CD4-positive, alpha-beta T cell (primary cell): ENCODE results near the gene TFEB. TPM values are rescaled to one million over a fixed set of nuclear protein-coding genes. Genes with fewer than 3 reads are reported as not detected.

Source experiments
- ATAC-seq: fragments of 200-7000 bp; cut with Tn5 transposase; one replicate; pipeline ENCODE4 v1.10.0; 2022; ENCODE audit warnings: mild to moderate bottlenecking; ENCODE audit not compliant: poor library complexity
- CTCF ChIA-PET: fragments of 350-600 bp; sonication (Branson Sonifier 250); formaldehyde crosslinking; loops from one replicate; lab custom pipeline; 2021; ENCODE audit warnings: antibody characterized with exemption, inconsistent platforms; lab: Charles Lee
- POLR2A ChIA-PET: fragments of 350-600 bp; sonication (Branson Sonifier 250); formaldehyde crosslinking; loops from one replicate; lab custom pipeline; 2021; ENCODE audit warnings: antibody characterized with exemption, inconsistent platforms; lab: Charles Lee
- DNase-seq, 14 experiments: peaks; one replicate each; pipeline ENCODE4 v3.0.0-alpha.2; 2013 to 2020; ENCODE audit warnings: mixed read lengths in 2 of 14
- H3K27ac ChIP-seq, 2 donors: one replicate each; pipeline versions ENCODE4 v1.5.1 to v1.7.0; 2013; ENCODE audit warnings: low read length in 2 of 2, low read depth in 1 of 2, mild to moderate bottlenecking in 1 of 2
- H3K27me3 ChIP-seq, 2 experiments: 1 replicate in 1 of 2; 2 replicates in 1 of 2; pipeline versions ENCODE4 v1.6.1 to v1.7.0; 2013; ENCODE audit warnings: low read length in 2 of 2, control low read depth in 1 of 2, mild to moderate bottlenecking in 1 of 2, moderate library complexity in 1 of 2; ENCODE audit not compliant: insufficient read depth in 2 of 2, control insufficient read depth in 1 of 2
- H3K36me3 ChIP-seq: one replicate; pipeline ENCODE4 v1.6.1; 2013; ENCODE audit warnings: low read length, control low read depth; ENCODE audit not compliant: insufficient read depth
- H3K4me1 ChIP-seq: one replicate; pipeline ENCODE4 v1.6.1; 2013; ENCODE audit warnings: low read length, control low read depth; ENCODE audit not compliant: insufficient read depth
- H3K4me3 ChIP-seq: one replicate; pipeline ENCODE4 v1.5.1; 2013; ENCODE audit warnings: mild to moderate bottlenecking, low read length, moderate library complexity
- H3K9me3 ChIP-seq, 2 experiments: 1 replicate in 1 of 2; 2 replicates in 1 of 2; pipeline versions ENCODE4 v1.6.1 to v1.7.0; 2013; ENCODE audit warnings: low read length in 2 of 2, mild to moderate bottlenecking in 2 of 2, control low read depth in 1 of 2, moderate library complexity in 1 of 2; ENCODE audit not compliant: control insufficient read depth in 1 of 2, insufficient read depth in 1 of 2
- H3K27ac Mint-ChIP-seq: one replicate; pipeline ENCODE4 v1.8.0; 2020; ENCODE audit warnings: mixed read lengths
- H3K27me3 Mint-ChIP-seq: one replicate; pipeline ENCODE4 v1.8.0; 2021; ENCODE audit warnings: mixed read lengths
- H3K36me3 Mint-ChIP-seq: one replicate; pipeline ENCODE4 v1.8.0; 2021; ENCODE audit warnings: low read depth, mixed read lengths
- H3K4me1 Mint-ChIP-seq: one replicate; pipeline ENCODE4 v1.8.0; 2021; ENCODE audit warnings: low read depth, mixed read lengths
- H3K4me3 Mint-ChIP-seq: one replicate; pipeline ENCODE4 v1.8.0; 2020; ENCODE audit warnings: mild to moderate bottlenecking, mixed read lengths
- H3K9me3 Mint-ChIP-seq: one replicate; pipeline ENCODE4 v1.8.0; 2020; ENCODE audit warnings: mixed read lengths
- intact Hi-C, 2 experiments: fragments of 100-400 bp; cut with DNase I in 1 of 2; cut with micrococcal nuclease in 1 of 2; formaldehyde crosslinking; loops; one replicate each; pipeline versions ENCODE4 v1.15.1 to v1.9.0; 2023 to 2025; cut with DNase I, micrococcal nuclease
- total RNA-seq, 174 experiments: library from RNA in 2 of 174; stranded (reverse) in 2 of 174; gene quantifications; one replicate each; pipeline ENCODE4 v1.2.3 and lab custom pipeline; 2021 to 2026
- TF ChIP-seq, protein P1 (sequence below): fragments of 200-600 bp; IDR thresholded peaks from one replicate; pipeline ENCODE4 v1.8.0; 2022; ENCODE audit warnings: antibody characterized with exemption, mild to moderate bottlenecking

The TFEB gene
- total RNA-seq, 2 experiments from 2014 or later = 23.8 to 24.1 TPM

- intact Hi-C loops = no loop called here
- no peak overlapping the region for H3K27ac Mint-ChIP-seq
- DNase-seq = no peak
- H3K4me1 Mint-ChIP-seq = peaks cover 9% of the 10 kb centered on the region
- no peaks in the 10 kb centered on the region for H3K36me3 ChIP-seq
- H3K36me3 Mint-ChIP-seq = no peaks in the 10 kb centered on the region
- H3K27me3 Mint-ChIP-seq = peaks cover 18% of the 10 kb centered on the region
- no peaks in the 10 kb centered on the region for H3K27me3 ChIP-seq
- CTCF ChIA-PET = no interaction called here
- H3K9me3 ChIP-seq = no peaks in the 10 kb centered on the region
- H3K9me3 Mint-ChIP-seq = no peaks in the 10 kb centered on the region
- ATAC-seq = no peak
- H3K4me1 ChIP-seq = peaks cover 16% of the 10 kb centered on the region
- TF ChIP-seq, protein P1, sequence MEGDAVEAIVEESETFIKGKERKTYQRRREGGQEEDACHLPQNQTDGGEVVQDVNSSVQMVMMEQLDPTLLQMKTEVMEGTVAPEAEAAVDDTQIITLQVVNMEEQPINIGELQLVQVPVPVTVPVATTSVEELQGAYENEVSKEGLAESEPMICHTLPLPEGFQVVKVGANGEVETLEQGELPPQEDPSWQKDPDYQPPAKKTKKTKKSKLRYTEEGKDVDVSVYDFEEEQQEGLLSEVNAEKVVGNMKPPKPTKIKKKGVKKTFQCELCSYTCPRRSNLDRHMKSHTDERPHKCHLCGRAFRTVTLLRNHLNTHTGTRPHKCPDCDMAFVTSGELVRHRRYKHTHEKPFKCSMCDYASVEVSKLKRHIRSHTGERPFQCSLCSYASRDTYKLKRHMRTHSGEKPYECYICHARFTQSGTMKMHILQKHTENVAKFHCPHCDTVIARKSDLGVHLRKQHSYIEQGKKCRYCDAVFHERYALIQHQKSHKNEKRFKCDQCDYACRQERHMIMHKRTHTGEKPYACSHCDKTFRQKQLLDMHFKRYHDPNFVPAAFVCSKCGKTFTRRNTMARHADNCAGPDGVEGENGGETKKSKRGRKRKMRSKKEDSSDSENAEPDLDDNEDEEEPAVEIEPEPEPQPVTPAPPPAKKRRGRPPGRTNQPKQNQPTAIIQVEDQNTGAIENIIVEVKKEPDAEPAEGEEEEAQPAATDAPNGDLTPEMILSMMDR = no peak
- no peak overlapping the region for H3K4me3 ChIP-seq
- POLR2A ChIA-PET = no interaction called here
- H3K27ac ChIP-seq = no peak overlapping the region
- no peak overlapping the region for H3K4me3 Mint-ChIP-seq
Measured at GRCh38 chr6:41678511-41679084, 56.8 kb downstream of the TFEB start.

DNA sequence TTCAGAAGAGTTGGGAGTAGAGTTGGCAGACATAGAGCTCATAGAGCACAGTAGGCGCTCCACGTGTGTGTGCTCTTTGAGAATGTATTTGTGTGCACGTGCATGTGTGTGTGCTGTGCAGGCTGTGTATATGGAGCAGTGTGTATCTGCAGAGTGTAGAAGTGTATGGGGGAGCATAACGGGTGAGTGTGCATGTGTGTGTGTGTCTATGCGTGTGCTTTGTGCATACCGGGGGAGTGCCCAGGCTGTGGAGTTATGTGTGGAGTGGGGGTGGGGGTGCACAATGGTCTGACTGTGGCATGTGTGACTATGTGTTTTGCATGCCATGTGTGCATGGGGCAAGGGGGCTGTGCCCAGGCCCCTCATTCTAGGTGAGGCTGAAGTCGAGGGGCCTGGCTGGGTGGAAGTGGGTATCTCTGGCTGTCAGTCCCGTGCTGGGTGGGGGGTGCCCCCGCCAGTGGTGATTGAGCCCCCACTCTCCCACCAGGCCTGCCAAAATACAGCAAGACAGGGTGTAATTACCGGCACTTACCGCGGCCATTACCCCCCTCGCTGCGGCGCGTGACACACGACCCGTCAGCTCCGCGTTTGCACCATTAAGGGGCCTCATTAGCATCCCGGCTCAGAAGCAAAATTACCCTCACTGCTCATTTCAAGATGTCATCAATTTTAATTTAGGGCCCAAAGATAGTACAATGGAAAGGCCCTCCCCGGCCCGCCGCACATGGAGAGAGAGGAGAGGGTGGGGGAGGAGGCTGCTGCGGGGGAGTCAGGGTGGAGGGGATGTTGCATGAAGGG lies 58.1 kb downstream of the TFEB start:
- TF ChIP-seq, protein P1 = no peak
- ATAC-seq (no peak), DNase-seq (no peak)
- Mint-ChIP-seq H3K27ac (no peak overlapping the region), H3K36me3 (no peaks in the 10 kb centered on the region), H3K9me3 (no peaks in the 10 kb centered on the region), H3K27me3 (peaks cover 18% of the 10 kb centered on the region), H3K4me1 (peaks cover 5% of the 10 kb centered on the region), H3K4me3 (no peak overlapping the region)
- H3K36me3 ChIP-seq = no peaks in the 10 kb centered on the region
- no peaks in the 10 kb centered on the region for H3K9me3 ChIP-seq
- peaks cover 5% of the 10 kb centered on the region for H3K4me1 ChIP-seq
- peaks cover 0 to under 1% of the 10 kb centered on the region in 2 experiments for H3K27me3 ChIP-seq
- POLR2A ChIA-PET = no interaction called here
- H3K27ac ChIP-seq = no peak overlapping the region
- intact Hi-C loops = no loop called here
- CTCF ChIA-PET = no interaction called here
- H3K4me3 ChIP-seq = no peak overlapping the region

GRCh38 chr6:41676431-41676830 lies 59.0 kb downstream of the TFEB start:
- ChIA-PET CTCF (no interaction called here), POLR2A (no interaction called here)
- H3K9me3 ChIP-seq = no peaks in the 10 kb centered on the region
- ATAC-seq = no peak
- Mint-ChIP-seq H3K9me3 (no peaks in the 10 kb centered on the region), H3K4me3 (no peak overlapping the region), H3K36me3 (no peaks in the 10 kb centered on the region), H3K4me1 (no peaks in the 10 kb centered on the region), H3K27ac (no peak overlapping the region), H3K27me3 (peaks cover 24% of the 10 kb centered on the region)
- TF ChIP-seq, protein P1 = no peak
- no peaks in the 10 kb centered on the region for H3K36me3 ChIP-seq
- H3K27ac ChIP-seq = no peak overlapping the region
- no peaks in the 10 kb centered on the region for H3K4me1 ChIP-seq
- intact Hi-C loops = no loop called here
- no peak overlapping the region for H3K4me3 ChIP-seq
- peaks cover 4% of the 10 kb centered on the region in 2 experiments for H3K27me3 ChIP-seq
- no peak for DNase-seq
